Measurements from ENCODE around the gene AFMID.
"Not testable (repeated sequence)": the region's sequence is repeated elsewhere in the genome, so short reads cannot be mapped to it uniquely, and the experiment has no call there.

AFMID gene

DNA sequence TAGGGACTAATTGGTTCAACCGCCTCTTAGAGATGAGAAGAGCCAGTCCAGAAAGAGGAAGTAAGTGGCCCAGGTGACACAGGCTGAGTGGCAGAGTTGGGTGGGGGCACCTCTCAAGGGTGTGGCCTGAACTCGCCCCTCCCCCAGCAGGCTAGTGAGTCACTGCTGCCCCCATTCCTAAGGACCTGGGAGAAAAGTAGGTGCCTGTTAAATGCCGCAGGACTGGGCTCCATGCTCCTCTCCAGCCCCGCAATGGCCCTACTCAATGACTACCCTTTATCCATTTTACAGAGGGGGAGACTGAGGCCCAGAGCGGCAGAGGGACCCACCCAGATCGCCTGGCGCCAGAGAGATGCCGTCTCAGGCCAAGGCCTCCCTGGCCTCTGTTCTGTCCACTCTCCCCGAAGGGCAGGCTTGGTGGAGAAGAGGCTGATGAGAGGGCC is 52.3 kb downstream of the AFMID start:
- DNase-seq = no peak

DNA sequence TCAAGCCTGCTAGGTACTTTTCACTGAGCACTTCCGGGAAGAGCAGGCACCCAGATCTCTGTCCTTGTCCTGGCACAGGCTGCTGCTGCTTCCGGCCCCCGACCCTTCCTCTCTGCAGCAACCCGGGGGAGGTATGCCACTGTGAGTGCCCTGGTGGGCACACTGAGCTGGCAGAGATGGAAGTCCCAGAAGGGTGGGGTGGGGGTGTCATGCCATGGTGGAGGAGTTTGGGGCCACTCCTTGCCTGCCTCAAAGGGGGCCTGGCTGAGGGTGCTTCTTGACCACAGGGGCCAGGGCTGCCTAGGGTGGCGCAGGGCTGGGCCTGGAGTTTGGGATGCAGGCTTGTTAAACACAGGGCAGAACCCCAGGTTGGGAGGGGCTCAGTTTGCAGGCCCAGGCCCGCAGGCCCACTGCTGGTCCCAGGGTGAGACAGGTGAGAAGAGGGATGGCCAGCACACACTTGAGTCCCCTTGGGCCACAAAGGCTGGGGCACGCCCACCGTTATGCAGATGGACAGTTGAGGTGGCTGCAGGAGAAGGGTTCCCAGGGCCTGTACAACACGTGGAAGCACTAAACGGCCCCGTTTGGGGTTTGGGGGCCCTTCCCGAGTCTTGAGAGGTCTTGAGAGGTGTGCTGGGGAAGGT is 53.0 kb downstream of the AFMID start:
- no peak for DNase-seq

- DNase-seq = no peak
Observed at GRCh38 chr17:78240839-78241238, 53.7 kb downstream of the AFMID start.

GRCh38 chr17:78241277-78242023 is 54.3 kb downstream of the AFMID start:
- no peak for DNase-seq

- peak; percentile 29 for DNase-seq
Observed at GRCh38 chr17:78242024-78242742, 55.0 kb downstream of the AFMID start.

- DNase-seq = no peak
Observed at GRCh38 chr17:78247304-78247703, 60.1 kb downstream of the AFMID start.

DNA sequence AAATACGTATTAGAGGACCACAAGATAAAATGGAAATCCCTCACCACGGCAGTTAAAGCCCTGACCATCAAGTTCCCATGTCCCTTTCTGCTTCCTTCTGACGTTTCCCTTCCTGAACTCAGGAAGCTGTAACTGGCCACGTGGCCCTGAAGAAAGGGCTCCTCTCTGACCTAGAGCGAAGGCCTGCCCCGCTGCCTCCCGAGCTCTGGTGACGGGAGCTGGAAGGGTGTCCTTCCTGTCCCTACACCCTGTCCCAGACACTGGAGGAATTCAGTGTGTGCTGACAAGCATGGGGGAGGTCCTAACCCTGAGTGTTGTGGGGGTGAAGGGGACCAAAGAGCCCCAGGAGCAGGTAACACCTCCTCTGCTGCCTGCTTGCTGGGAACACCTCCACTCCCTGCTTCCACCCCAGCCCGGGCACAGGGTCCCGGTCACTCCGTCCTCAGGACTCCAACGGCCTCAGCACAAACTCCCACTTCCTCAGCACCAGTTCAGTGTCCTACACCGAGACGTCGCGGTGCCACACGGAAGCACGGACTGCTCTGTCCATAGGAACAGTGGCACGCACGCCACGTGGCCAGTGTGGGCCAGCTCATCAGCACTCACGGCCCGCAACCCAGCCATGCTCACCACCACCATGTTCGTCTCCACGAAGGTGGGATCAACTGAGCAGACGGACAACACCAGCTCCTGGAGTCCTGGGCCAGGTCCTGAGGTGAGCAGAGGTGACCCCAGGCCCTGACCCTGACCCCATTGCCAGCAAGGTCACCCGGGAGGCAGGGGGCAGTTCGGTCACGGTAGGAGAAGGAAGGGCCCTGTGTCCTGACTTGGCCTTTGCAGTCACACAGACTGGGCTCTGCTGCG is 61.1 kb downstream of the AFMID start:
- DNase-seq = no peak

DNA sequence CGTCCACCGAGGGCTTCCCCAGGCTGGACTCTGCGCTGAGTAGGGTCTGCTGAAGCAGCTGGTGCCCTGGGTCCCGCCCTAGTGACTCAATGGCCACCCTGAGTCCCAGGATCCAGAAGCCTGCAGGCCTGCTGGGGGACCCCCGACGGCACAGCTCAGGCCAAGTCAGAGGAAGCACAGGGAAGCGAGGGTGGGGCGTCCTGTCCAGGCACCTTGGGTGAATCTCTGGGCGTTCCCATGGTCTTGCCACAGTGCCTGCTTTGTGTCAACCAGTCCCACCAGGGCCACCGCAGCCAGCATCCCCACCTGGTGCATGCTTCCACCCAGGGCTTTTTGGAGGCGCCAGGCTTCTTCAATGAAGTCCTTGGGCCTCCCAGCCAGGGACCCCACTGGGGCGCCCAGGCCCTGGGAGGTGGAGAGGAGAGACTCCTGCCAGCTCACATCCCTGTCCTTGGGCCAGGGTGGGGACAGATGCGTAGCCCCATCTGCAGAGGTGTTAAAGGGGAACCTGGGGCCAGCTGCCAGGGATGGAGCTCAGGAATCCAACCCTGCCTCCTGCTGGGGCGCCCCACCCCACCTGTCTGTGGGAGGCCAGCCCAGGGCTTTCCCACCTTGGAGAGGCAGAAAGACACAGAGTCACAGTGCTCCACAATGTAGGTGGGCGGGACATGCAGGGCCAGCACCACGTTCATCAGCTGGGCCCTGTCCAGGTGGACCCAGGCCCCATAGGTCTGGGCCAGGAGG is 62.1 kb downstream of the AFMID start:
- DNase-seq = no peak

DNA sequence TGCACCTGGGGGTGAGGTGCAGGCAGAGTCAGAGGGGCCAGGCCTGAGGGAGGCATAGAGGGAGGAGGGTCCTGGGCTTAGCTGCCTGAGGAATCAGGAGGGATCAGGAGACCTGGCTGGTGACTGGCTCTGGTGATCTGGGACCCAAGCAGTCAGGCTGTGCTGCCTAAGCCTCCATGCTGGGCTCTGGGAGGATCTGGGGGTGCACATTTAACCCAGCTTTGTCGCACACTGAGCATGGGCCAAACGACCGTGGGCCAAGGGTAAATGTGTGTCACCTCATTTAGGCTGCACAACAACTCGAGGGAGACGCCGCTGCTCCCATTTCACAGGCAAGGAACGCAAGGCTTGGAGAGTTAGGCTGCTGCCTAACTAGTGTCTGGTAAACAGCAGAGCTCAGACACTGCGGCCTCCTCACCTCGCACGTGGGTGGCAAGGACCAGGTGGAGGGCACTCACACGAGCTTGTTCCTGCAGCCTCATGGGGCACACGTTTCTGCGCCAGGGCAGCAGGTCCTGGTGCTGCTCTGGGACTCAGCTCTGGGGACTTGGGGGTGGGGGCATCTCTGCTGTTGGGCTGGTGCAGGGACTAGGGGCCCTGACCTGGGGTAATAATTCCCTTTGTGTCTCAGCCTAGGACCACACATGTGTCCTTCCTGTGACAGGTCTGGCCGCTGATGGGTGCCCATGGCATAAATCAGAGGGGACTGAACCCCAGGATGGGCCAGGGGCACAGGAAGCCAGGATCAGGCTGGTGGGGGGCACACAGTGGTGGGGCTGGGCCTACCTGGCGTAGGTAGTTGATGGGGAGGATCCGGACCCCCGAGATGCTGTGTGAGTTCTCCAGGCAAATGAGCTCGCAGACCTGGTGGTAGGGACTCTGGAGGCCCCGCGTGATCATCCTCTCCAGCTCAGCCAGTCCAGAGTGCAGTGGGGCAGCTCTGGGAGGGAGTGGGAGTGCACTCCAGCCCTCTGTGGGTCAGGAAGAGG is 63.0 kb downstream of the AFMID start:
- no peak for DNase-seq

DNA sequence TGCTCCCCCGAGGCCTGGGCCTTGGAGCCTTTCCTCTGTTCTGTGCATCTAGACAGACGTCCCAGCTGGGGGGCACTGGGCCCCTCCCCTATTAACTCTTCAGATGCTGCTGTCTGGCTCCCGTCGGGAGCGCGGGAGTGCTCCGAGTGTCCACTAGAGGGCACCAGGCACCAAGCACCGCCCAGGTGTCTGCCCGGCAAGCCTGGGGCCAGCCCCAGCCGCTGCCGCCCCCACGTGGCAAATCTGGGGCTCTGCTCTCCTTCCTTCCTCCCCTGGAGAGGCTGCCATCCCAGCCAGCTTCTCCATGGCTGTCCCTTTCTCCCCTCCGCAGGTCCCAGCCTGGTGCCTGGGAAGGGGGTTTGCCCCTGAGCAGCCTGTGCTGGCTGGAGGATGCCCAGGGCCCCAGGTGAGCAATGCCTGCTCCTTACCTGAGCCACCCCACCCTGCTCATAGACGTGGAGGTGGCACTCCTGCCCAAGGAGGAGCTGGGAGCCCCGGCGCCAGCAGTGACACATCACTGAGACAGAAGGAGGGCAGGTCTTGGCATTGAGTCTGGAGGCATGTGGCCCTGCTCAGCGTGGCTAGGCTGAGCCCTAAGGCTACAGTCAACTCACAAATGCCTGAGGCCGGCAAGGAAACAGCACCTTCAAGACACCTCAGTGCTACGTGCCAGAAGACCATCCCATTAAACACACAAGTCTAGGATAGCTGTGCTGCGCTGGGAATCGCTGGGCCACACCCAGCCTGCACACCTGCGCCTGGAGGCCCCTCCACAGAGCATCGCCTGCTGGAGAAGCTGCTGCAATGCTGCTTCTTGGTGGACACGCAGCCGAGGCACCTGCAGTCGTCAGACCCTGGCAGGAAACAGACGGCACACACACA is 64.0 kb downstream of the AFMID start:
- DNase-seq = peak; percentile 44

DNA sequence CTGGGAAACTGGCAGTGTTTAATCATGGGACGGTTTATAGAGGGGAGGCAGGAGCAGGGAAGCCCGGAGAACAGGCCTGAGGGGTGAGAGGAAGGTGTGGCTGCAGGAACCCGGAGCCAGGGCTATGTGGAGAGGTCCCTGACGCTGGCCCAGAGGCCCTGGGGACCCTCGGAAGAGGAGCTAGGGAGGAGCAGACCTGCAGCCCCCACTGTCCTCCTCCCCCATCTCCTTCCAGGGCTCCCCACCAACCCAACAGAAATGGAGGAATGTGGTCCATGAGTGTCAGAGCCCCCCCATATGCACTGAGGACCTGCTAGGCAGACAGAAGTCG is 64.6 kb downstream of the AFMID start:
- DNase-seq = no peak

GRCh38 chr17:78252111-78252634 is 65.0 kb downstream of the AFMID start:
- DNase-seq = no peak

DNA sequence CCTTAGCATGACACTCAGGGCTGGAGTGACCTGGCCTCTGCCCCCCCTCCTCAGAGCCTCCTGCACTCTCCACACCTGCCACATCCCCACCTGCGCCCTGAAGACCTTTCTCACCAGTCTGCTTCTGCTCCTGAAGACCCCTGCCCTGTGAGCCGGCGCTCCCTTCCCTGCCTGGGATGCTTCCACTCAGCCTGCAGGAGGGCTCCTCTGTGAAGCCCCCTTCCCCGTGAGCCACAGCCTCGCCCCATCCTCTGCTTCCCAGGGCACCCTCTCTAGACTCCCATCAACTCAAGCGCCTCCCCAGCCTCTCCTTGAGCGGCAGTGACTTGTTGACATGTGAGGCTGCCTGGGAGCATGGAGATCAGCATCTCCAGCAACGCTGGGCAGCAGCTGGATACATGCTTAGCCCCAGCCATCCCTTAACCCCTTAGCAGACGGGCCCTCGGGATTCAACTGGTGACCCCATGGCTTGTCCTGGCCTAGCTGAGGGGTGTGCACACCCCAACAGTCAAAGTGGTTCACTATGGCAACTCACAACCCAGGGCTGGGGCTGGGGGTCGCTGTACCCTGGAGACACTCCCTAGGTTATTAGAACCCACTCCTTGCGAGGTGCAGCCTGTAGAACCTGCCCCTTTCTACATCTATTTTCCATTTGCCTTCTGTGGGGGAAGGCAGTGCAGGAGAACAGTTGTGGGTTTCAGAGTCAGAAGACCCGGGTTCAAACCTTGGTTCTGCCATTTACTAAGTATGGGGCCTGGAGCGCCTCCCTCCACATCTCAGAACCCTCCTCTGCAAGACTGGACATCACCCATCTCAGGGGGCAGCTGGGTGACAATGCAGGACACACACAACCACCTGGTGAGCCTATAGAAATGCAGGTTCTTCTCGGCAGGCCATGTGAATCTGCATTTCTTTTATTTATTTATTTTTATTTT is 65.8 kb downstream of the AFMID start:
- no peak for DNase-seq

- not testable (repeated sequence) for DNase-seq
Observed at GRCh38 chr17:78253636-78253945, 66.4 kb downstream of the AFMID start.

- peak; percentile 20 for DNase-seq
Observed at GRCh38 chr17:78253946-78254672, 66.9 kb downstream of the AFMID start.

DNA sequence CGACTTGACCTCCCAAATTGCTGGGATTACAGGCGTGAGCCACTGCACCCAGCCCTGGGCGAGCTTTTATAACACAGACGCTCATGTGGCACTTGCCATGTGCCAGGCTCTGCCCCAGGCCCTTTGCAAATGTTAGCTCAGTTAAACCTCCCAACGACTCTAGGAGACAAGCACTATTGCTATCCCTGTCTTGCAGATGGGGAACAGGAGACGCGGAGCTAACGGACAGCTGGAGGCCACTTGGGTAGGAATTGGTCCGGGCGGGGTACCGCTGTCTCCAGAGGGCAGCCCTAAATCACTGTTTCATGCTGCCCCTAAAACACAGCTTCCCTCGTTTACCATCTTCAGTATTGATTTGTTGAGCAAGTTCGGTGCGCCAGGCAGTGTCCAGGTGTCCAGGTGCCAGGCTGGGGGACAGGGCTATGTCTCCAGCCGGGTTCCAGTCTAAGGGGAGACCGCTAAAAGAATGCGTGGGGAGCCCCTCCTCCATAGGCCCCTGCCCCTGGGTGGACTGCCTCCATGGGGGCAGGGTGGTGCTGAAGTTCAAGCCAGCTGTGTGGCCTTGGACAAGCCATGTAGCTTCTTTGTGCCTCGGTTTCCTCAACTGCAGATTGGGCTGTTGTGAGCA is 68.0 kb downstream of the AFMID start:
- no peak for DNase-seq

GRCh38 chr17:78255953-78256706 is 69.0 kb downstream of the AFMID start:
- DNase-seq = no peak

All from GF-D8 (cell line).